CD4-positive, alpha-beta T cell treated with Interleukin-4 for 4 hours (primary cell): Measurements from ENCODE around the gene CADM4.

Experiments used
- DNase-seq: peaks from one replicate; pipeline ENCODE4 v3.0.0-alpha.2; 2020

CADM4 gene

GRCh38 chr19:43578787-43579186, 60.9 kb downstream of the CADM4 start:
- DNase-seq: no peak

- DNase-seq: no peak
These were observed 63.4 kb downstream of the CADM4 start for GRCh38 chr19:43575955-43576878.

GRCh38 chr19:43575156-43575950, 64.3 kb downstream of the CADM4 start, which contains the start of the genes PINLYP and XRCC1:
Gene PINLYP, plus strand, starts transcription at chr19:43575801. Its CDS starts 1,391 bp downstream, at chr19:43577192.
Gene XRCC1, minus strand, starts transcription at chr19:43575527. Its CDS starts 69 bp downstream, at chr19:43575458.
- DNase-seq: peak; percentile 97

- DNase-seq: no peak
These were observed 65.1 kb downstream of the CADM4 start for GRCh38 chr19:43574424-43575155.
